HCT116 (cell line): ENCODE data around the gene ARHGEF10L. TPM values are rescaled to one million over a fixed set of nuclear protein-coding genes. Genes with fewer than 3 reads are reported as not detected.
A peak's percentile ranks its signal among the peaks of the same experiment; 100 is the strongest.

ENCODE experiments used
- ATAC-seq: fragments of 200-7000 bp; cut with Tn5 transposase; 2 replicates; pipeline ENCODE4 v1.9.1; 2020; ENCODE audit warnings: mild to moderate bottlenecking, moderate library complexity
- BruUV-seq: library from RNA; stranded (reverse); fragments of 400-500 nt; replicated peaks from 2 replicates; lab custom pipeline; 2021; lab: Mats Ljungman, UMichigan
- CTCF ChIA-PET: fragments of 300-600 bp; sonication (Branson Sonifier 250); formaldehyde crosslinking; loops from one replicate; lab custom pipeline; 2021; ENCODE audit warnings: antibody characterized with exemption; lab: Charles Lee
- POLR2A ChIA-PET: fragments of 300-600, 350-600 bp; sonication (Branson Sonifier 250); formaldehyde crosslinking; loops from one replicate; lab custom pipeline; 2021; ENCODE audit warnings: antibody characterized with exemption; lab: Charles Lee
- RAD21 ChIA-PET, 2 experiments: fragments of 300-600 bp; sonication (Branson Sonifier 250); formaldehyde crosslinking; loops; one replicate each; lab custom pipeline; 2023; ENCODE audit warnings: low total read pairs in 2 of 2; ENCODE audit not compliant: uncharacterized antibody in 2 of 2, unreplicated experiment in 2 of 2, low non-redundant PET in 1 of 2; lab: Charles Lee
- DNase-seq: peaks from one replicate; pipeline ENCODE4 v3.0.0-alpha.2; 2010; ENCODE audit warnings: low read depth, low spot score
- H2AFZ ChIP-seq: fragments of 200-600 bp; shearing (Covaris generic), sonication (generic); 2 replicates; pipeline ENCODE4 v1.6.1; 2017; ENCODE audit warnings: low read depth, mixed run types, mixed read lengths, antibody characterized with exemption, low read length; ENCODE audit not compliant: poor library complexity, severe bottlenecking
- H3K27ac ChIP-seq: 2 replicates; pipeline ENCODE4 v1.5.1; 2012; ENCODE audit warnings: low read depth, low read length
- H3K27me3 ChIP-seq: fragments of 200-600 bp; sonication (generic); 2 replicates; pipeline ENCODE4 v1.6.1; 2016; ENCODE audit warnings: mixed run types, low read length, mixed read lengths; ENCODE audit not compliant: insufficient read depth
- H3K36me3 ChIP-seq, 2 experiments: fragments of 200-500 bp in 1 of 2; fragments of 200-600 bp in 1 of 2; sonication (Bioruptor generic) in 1 of 2; sonication (generic) in 1 of 2; 2 replicates each; pipeline versions ENCODE4 v1.5.1 to v1.6.1; 2014 to 2016; ENCODE audit warnings: low read length in 2 of 2, inconsistent platforms in 1 of 2, mixed read lengths in 1 of 2, mixed run types in 1 of 2; ENCODE audit not compliant: insufficient read depth in 2 of 2, control insufficient read depth in 1 of 2
- H3K4me1 ChIP-seq, 2 experiments: fragments of 200-600 bp in 1 of 2; sonication (generic) in 1 of 2; 2 replicates each; pipeline versions ENCODE4 v1.5.1 to v1.6.1; 2012 to 2017; ENCODE audit warnings: low read length in 2 of 2, inconsistent platforms in 1 of 2, mild to moderate bottlenecking in 1 of 2, mixed read lengths in 1 of 2, mixed run types in 1 of 2, moderate library complexity in 1 of 2; ENCODE audit not compliant: insufficient read depth in 2 of 2, control insufficient read depth in 1 of 2
- H3K4me2 ChIP-seq: fragments of 200-600 bp; sonication (generic); 2 replicates; pipeline ENCODE4 v1.6.1; 2017; ENCODE audit warnings: mixed run types, low read length, mixed read lengths
- H3K4me3 ChIP-seq, 2 experiments: fragments of 200-600 bp in 1 of 2; sonication (generic) in 1 of 2; replicated peaks in 1 of 2; 2 replicates each; pipeline ENCODE4 v1.5.1; 2011 to 2016; ENCODE audit warnings: low read length in 2 of 2, control low read depth in 1 of 2, low read depth in 1 of 2, mild to moderate bottlenecking in 1 of 2, mixed read lengths in 1 of 2, mixed run types in 1 of 2
- H3K79me2 ChIP-seq: fragments of 200-600 bp; sonication (generic); 2 replicates; pipeline ENCODE4 v1.6.1; 2017; ENCODE audit warnings: mild to moderate bottlenecking, mixed run types, low read length, moderate library complexity, mixed read lengths; ENCODE audit not compliant: insufficient read depth
- H3K9ac ChIP-seq: fragments of 200-600 bp; sonication (generic); 2 replicates; pipeline ENCODE4 v1.6.1; 2016; ENCODE audit warnings: low read length, mixed read lengths
- H3K9me2 ChIP-seq: fragments of 200-600 bp; sonication (generic), shearing (Covaris generic); 2 replicates; pipeline ENCODE4 v1.6.1; 2017; ENCODE audit warnings: mixed run types, mild to moderate bottlenecking, moderate library complexity; ENCODE audit not compliant: insufficient read depth
- H3K9me3 ChIP-seq, 2 experiments: fragments of 200-500 bp in 1 of 2; fragments of 200-600 bp in 1 of 2; sonication (Bioruptor generic) in 1 of 2; sonication (generic) in 1 of 2; 2 replicates each; pipeline ENCODE4 v1.6.1; 2014 to 2017; ENCODE audit warnings: low read length in 2 of 2, mixed read lengths in 2 of 2, inconsistent platforms in 1 of 2, low read depth in 1 of 2, mild to moderate bottlenecking in 1 of 2, mixed run types in 1 of 2, moderate library complexity in 1 of 2; ENCODE audit not compliant: control insufficient read depth in 1 of 2, insufficient read depth in 1 of 2
- H4K20me1 ChIP-seq: fragments of 200-600 bp; sonication (generic), shearing (Covaris generic); 2 replicates; pipeline ENCODE4 v1.6.1; 2017; ENCODE audit warnings: mixed run types, mild to moderate bottlenecking, moderate library complexity; ENCODE audit not compliant: insufficient read depth
- EGR1 ChIP-seq: IDR thresholded peaks from 2 replicates; pipeline ENCODE4 v1.6.1; 2012; ENCODE audit warnings: low read depth
- EZH2 ChIP-seq: fragments of 200-600 bp; sonication (generic); IDR thresholded peaks from 2 replicates; pipeline ENCODE4 v1.6.1; 2017; ENCODE audit warnings: antibody characterized with exemption, mixed run types
- SP1 ChIP-seq: IDR thresholded peaks from 2 replicates; pipeline ENCODE4 v1.6.1; 2012; ENCODE audit warnings: low read depth
- intact Hi-C: fragments of 100-400 bp; cut with micrococcal nuclease; formaldehyde crosslinking; loops from 2 replicates; pipeline ENCODE4 v1.10.0; 2022
- total RNA-seq: library from RNA; stranded (reverse); gene quantifications from one replicate; pipeline ENCODE4 v1.2.1, GENCODE V29; 2021; ENCODE audit not compliant: unreplicated experiment
- TF ChIP-seq, protein P1 (sequence below): IDR thresholded peaks from 2 replicates; pipeline ENCODE4 v1.6.1; 2011; ENCODE audit warnings: mild to moderate bottlenecking, low read length, moderate library complexity; ENCODE audit not compliant: insufficient replicate concordance; ENCODE audit errors: extremely low read depth
- TF ChIP-seq, protein P2 (sequence below), 3 experiments: fragments of 200-600 bp in 1 of 3; sonication (generic) in 1 of 3; IDR thresholded peaks in 2 of 3; conservative IDR thresholded peaks in 1 of 3; 2 replicates each; pipeline ENCODE4 v1.5.1; 2012 to 2017; ENCODE audit warnings: low read depth in 2 of 3, low read length in 2 of 3, antibody characterized with exemption in 1 of 3, borderline replicate concordance in 1 of 3, control low read depth in 1 of 3, mild to moderate bottlenecking in 1 of 3, mixed read lengths in 1 of 3, mixed run types in 1 of 3, moderate library complexity in 1 of 3; ENCODE audit not compliant: insufficient read depth in 1 of 3

The ARHGEF10L gene
- total RNA-seq, 1 experiment from 2014 or later: 14.7 TPM

DNA sequence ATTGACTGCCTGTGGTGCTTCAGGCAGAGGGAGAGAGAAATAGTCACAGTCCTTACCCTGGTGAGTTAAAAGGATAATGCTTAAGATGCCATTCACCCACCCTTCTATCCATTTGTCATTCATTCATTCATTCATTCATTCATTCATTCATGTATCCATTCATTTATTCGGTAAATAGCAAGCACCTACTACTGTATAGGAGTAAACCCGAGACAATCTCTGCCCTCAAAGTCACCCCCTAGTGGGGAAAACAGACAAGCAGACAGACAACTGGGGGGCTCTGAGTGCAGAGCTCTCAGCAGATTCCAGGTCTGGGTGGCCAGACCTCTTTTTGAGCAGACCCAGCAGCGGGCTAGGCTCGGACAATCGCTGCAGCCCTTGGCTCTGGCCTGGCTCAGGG, 201.6 kb downstream of the ARHGEF10L start:
- CTCF ChIA-PET: interaction anchor here (1.4 kb wide), 1 partner anchor 80 kb away, joined by 3 read pairs; no protein-coding TSS in a partner anchor
- ATAC-seq (peak; percentile 55; the same call in 1 of the 2 replicates), DNase-seq (no peak)
- H3K27ac ChIP-seq: no peak overlapping the region
- TF ChIP-seq, protein P1, sequence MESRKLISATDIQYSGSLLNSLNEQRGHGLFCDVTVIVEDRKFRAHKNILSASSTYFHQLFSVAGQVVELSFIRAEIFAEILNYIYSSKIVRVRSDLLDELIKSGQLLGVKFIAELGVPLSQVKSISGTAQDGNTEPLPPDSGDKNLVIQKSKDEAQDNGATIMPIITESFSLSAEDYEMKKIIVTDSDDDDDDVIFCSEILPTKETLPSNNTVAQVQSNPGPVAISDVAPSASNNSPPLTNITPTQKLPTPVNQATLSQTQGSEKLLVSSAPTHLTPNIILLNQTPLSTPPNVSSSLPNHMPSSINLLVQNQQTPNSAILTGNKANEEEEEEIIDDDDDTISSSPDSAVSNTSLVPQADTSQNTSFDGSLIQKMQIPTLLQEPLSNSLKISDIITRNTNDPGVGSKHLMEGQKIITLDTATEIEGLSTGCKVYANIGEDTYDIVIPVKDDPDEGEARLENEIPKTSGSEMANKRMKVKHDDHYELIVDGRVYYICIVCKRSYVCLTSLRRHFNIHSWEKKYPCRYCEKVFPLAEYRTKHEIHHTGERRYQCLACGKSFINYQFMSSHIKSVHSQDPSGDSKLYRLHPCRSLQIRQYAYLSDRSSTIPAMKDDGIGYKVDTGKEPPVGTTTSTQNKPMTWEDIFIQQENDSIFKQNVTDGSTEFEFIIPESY: no peak
- TF ChIP-seq SP1 (no peak), EZH2 (no peak), EGR1 (no peak)
- TF ChIP-seq, protein P2, sequence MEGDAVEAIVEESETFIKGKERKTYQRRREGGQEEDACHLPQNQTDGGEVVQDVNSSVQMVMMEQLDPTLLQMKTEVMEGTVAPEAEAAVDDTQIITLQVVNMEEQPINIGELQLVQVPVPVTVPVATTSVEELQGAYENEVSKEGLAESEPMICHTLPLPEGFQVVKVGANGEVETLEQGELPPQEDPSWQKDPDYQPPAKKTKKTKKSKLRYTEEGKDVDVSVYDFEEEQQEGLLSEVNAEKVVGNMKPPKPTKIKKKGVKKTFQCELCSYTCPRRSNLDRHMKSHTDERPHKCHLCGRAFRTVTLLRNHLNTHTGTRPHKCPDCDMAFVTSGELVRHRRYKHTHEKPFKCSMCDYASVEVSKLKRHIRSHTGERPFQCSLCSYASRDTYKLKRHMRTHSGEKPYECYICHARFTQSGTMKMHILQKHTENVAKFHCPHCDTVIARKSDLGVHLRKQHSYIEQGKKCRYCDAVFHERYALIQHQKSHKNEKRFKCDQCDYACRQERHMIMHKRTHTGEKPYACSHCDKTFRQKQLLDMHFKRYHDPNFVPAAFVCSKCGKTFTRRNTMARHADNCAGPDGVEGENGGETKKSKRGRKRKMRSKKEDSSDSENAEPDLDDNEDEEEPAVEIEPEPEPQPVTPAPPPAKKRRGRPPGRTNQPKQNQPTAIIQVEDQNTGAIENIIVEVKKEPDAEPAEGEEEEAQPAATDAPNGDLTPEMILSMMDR (IDR thresholded peaks at IDR 0.05 in 2 of 3, conservative IDR thresholded peaks at IDR 0.05 in 1 of 3; ENCODE audit: borderline replicate concordance in 1 of 3, insufficient read depth in 1 of 3, low read depth in 2 of 3, low read length in 2 of 3): peak in 2 of 3 experiments; percentile 16 to 42; a peak in 3 of 6 replicates
- POLR2A ChIA-PET: no interaction called here
- intact Hi-C loops: no loop called here
- no peak overlapping the region for H3K4me3 ChIP-seq
- H3K9me2 ChIP-seq: no peaks in the 10 kb centered on the region
- no peaks in the 10 kb centered on the region for H3K4me1 ChIP-seq
- no peaks in the 10 kb centered on the region for H3K36me3 ChIP-seq
- BruUV-seq: no TSS peak
- no peak overlapping the region for H2AFZ ChIP-seq
- H4K20me1 ChIP-seq: no peaks in the 10 kb centered on the region
- RAD21 ChIA-PET: no interaction called here
- no peak overlapping the region for H3K4me2 ChIP-seq
- no peaks in the 10 kb centered on the region for H3K79me2 ChIP-seq
- peaks cover 9% of the 10 kb centered on the region; the same call in 1 of the 2 replicates for H3K27me3 ChIP-seq
- no peaks in the 10 kb centered on the region for H3K9me3 ChIP-seq
- H3K9ac ChIP-seq: no peak overlapping the region
